ENCODE measurements around the gene EHMT1.
"Not testable (repeated sequence)": the region's sequence is repeated elsewhere in the genome, so short reads cannot be mapped to it uniquely, and the experiment has no call there.

Gene EHMT1

GRCh38 chr9:137789295-137789895 is 170.6 kb downstream of the EHMT1 start:
- DNase-seq = no peak

- no peak for DNase-seq
Observed at GRCh38 chr9:137791947-137792346, 173.1 kb downstream of the EHMT1 start.

GRCh38 chr9:137793196-137793841 is 174.5 kb downstream of the EHMT1 start:
- no peak for DNase-seq

DNA sequence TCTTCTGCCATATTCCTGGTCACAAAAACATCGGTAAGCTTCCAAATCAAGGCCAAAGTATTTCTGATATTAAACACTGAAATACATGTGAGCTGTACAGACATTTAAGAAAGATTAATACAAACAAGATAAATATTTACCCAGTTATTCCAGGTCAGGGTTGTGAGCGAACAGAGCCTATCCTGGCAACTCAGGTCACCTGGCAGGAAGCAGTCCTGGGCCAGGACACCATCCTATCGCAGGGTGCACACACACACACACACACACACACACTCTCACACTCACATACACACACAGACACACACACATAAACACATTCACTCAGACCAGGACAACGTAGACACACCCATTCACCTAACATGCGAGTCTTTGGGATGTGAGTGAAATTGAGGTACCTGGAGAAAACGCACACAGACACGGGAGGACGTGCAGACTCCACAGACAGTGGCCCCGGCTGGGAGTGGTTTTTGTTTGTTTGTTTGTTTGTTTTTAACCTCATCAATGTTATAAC is 176.4 kb downstream of the EHMT1 start:
- no peak for DNase-seq

DNA sequence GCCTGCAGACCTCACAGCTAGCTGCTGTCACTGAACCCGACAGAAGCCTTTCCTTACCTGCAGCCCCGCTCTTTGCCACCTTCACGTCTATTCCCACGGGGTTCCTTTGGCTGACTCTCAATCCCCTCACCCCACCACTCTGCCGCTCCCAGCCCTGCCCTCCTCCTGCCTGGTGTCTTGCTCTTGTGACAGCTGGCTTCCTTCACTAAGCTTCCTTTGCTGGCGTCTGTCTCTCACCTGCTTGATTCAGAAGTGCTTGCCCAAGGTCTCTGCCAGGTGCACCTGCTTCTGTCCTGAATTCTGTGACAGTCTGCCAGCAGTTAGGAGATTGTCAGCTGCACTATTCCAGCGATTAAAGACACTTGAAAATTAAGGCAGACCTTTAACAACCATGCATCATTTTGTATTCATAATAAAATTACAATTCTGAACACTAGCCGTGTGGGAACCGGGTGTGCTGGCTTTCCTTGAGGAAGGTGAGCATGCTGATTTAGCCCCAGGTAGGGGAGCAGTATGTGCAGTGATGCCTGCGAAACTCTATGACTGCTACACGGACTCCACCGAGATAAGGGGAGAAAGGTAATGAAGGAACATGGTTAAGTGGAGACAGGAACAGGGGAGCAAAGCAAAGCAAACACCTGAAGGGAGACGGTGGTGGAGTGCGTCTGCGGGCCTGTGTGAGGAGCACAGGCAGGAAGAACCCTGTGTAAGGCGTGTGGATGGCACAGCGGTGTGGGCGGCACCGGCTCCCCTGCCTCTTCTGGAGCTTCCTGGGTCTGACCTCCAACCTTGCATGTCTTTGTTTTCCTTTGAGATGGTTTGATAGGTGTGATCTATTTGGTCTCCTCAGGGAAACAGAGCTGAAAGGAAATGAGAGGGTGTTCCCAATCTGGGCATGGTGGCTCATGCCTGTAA is 178.7 kb downstream of the EHMT1 start:
- DNase-seq = no peak

GRCh38 chr9:137798142-137798541 is 179.3 kb downstream of the EHMT1 start:
- no peak for DNase-seq

GRCh38 chr9:137798901-137799629 is 180.3 kb downstream of the EHMT1 start:
- DNase-seq = no peak

GRCh38 chr9:137799630-137799983 is 180.8 kb downstream of the EHMT1 start:
- DNase-seq = no peak

DNA sequence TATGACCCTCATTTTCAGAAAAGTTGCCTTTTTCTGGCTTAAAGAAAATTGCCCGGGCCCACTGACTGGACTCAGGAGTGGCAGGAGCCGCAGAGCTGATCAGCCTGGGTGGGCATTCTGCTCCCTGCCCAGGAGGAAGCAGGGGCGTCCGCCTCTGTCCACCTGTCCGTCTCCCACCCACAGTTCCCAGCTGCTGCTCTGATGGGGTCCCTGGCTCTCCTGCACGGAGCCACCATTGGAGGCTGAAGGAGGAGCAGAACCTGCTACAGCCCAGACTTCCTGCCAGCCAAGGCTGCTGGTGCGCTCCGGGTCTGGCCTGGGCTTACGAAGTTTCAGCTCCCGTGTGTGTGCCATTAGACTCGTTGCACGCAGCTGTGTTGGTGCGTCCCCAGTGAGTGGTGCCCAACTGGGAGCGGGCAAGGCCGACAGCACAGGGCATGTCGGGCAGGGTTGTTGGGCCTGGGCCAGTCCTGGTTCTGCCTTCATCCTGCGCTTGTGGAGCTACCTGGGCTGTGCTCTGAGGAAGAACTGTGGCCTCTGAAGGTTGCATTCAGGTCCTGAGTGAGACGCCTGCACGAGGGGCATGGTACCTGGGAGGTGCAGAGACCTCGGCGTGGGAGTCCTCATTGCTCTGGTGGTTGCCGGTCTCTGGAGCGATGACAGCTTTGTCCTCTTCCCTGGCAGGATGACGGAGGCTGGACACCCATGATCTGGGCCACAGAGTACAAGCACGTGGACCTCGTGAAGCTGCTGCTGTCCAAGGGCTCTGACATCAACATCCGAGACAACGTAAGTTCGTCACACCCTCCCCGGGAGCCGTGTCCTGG is 181.6 kb downstream of the EHMT1 start:
- no peak for DNase-seq

- no peak for DNase-seq
Observed at GRCh38 chr9:137801023-137801319, 182.2 kb downstream of the EHMT1 start.

- DNase-seq = no peak
Observed at GRCh38 chr9:137802021-137802420, 183.2 kb downstream of the EHMT1 start.

- no peak for DNase-seq
Observed at GRCh38 chr9:137802521-137803243, 183.9 kb downstream of the EHMT1 start.

GRCh38 chr9:137804908-137805630 is 186.3 kb downstream of the EHMT1 start:
- no peak for DNase-seq

- DNase-seq = peak in 1 of 2 donors; percentile 4
Observed at GRCh38 chr9:137807721-137808703, 189.2 kb downstream of the EHMT1 start.

DNA sequence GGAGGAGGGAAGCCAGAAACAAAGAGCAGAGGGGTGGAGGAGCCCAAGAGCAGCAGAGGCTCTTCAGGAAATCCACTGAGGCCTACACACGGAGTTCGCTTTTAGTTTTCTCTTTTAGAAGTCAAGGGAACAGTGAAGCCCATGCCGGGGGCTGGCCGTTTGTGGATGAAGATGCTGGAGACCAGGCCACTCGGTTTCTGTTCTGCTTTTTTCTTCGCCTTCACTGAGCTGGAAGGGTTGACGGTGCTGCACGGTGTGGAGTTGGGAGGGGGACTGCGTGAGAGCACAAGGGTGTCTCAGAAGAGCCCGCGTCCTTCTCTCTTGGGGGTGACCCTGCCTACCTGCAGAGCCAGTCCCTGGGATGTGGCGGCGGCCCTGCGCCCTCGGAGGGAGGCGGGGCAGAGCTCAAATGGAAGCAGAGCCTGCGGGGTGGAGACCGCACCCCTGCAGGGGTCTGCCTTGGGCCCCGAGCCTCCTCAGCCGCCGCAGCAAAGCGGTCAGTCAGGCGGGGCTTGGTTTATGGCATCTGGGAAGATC is 190.3 kb downstream of the EHMT1 start:
- no peak for DNase-seq

DNA sequence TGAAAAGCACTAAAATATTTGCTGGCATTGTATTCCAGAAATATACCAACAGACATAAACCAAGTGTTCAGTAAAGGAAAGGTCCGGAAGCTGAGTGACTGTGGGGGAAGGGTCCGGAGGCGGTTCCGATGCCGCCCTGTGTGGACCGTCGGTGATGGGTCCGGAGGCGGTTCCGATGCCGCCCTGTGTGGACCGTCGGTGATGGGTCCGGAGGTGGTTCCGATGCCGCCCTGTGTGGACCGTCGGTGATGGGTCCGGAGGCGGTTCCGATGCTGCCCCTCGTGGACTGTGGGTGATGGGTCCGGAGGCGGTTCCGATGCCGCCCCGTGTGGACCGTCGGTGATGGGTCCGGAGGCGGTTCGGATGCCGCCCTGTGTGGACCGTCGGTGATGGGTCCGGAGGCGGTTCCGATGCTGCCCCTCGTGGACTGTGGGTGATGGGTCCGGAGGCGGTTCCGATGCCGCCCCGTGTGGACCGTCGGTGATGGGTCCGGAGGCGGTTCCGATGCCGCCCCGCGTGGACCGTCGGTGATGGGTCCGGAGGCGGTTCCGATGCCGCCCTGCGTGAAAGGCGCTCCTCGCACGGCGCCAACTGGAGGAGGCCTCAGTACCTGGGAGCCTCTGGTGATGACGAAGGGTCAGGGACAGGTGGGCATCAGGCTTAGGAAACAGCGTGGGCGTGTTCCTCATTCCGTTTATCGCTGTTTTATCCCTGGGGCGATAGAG is 191.1 kb downstream of the EHMT1 start:
- not testable (repeated sequence) for DNase-seq

DNA sequence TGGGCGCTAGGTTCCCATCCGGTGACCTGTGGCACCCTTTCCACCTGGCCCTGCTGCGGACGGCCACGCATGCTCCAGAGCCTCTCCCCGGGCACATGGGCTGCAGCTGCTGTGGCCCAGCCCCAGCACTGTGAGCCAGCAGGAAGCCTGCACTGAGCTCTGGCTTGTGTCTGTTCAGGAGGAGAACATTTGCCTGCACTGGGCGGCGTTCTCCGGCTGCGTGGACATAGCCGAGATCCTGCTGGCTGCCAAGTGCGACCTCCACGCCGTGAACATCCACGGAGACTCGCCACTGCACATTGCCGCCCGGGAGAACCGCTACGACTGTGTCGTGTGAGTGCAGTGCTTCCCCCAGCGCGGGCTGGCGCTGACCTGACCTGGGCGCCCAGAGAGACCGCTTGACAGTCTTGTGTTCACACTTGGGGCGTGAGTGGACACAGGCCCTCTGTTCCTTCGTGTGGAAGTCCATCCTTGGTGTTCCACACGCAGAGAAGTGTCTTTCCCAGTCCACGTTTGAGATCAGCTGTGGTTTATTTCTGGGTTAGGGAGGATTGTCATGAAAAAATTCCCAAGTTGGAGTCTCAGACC is 192.6 kb downstream of the EHMT1 start:
- no peak for DNase-seq

DNA sequence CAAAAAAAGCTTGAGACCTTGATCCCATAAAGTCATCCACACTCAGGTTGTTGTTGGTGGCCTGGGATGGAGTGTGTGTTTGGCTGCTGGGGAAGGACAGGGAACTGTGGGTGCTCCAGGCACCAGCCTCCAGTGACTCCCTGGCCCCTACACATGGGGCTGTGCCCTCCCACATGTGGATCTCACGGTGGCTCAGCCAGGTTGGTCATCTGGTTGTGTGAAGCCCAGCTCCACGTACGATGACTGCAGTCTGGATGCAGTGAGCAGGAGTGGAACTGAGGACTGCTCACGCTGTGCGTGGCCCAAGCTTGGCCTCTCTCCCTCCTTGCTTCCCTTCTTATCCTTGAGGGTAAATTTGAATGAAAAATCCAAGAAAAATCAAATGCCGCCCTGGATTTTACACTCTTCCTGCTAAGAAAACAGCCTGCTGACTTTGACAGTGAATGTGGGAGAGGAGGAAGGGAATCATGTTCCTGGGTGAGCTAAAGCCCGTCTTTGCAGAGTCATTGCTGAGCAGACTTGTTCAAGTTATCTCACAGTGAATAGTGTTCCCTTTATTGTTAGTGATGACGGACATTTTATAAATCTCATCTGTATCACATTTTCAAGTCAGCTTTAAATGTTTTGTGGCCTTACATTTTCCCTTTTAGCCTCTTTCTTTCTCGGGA is 193.7 kb downstream of the EHMT1 start:
- DNase-seq = no peak
